ENCODE data around the gene ENDOU. TPM values are rescaled to one million over a fixed set of nuclear protein-coding genes. Genes with fewer than 3 reads are reported as not detected.

Gene ENDOU
- total and polyA plus RNA-seq, 2 experiments from 2014 or later = 0.24 to 1.3 TPM

DNA sequence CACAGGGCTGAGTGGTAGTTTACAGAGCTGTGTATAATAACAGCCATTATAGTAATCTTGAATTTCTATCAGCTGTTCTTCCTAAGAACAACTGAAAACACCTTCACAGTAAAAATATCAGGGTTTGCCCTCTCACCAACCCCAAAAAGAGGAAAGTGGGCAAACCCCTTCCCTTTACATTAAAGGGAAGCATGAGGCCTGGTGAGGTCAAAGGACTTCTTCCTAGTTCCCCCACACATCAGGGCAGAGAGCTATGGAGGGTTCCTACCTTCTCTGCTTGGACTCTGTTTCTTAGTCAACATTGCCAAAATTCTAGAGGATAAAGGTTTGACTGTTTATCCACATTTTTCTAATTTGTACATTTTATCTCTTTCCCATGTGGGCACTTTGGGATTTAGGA, 15.0 kb downstream of the ENDOU start:
- Histone ChIP-seq H3K36me3 (no peaks in the 10 kb centered on the region), H3K27me3 (no peaks in the 10 kb centered on the region), H3K4me1 (ENCODE audit: low read depth) (peaks cover 14% of the 10 kb centered on the region), H3K9me3 (ENCODE audit: low read depth) (no peaks in the 10 kb centered on the region), H3K4me3 (no peak overlapping the region), H3K27ac (no peak overlapping the region)
- TF ChIP-seq, protein P1, sequence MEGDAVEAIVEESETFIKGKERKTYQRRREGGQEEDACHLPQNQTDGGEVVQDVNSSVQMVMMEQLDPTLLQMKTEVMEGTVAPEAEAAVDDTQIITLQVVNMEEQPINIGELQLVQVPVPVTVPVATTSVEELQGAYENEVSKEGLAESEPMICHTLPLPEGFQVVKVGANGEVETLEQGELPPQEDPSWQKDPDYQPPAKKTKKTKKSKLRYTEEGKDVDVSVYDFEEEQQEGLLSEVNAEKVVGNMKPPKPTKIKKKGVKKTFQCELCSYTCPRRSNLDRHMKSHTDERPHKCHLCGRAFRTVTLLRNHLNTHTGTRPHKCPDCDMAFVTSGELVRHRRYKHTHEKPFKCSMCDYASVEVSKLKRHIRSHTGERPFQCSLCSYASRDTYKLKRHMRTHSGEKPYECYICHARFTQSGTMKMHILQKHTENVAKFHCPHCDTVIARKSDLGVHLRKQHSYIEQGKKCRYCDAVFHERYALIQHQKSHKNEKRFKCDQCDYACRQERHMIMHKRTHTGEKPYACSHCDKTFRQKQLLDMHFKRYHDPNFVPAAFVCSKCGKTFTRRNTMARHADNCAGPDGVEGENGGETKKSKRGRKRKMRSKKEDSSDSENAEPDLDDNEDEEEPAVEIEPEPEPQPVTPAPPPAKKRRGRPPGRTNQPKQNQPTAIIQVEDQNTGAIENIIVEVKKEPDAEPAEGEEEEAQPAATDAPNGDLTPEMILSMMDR (IDR thresholded peaks at IDR 0.05; ENCODE audit: low read depth, low read length) = no peak
- DNase-seq (ENCODE audit: low read depth in 1 of 2, low spot score in 1 of 2) = no peak

DNA sequence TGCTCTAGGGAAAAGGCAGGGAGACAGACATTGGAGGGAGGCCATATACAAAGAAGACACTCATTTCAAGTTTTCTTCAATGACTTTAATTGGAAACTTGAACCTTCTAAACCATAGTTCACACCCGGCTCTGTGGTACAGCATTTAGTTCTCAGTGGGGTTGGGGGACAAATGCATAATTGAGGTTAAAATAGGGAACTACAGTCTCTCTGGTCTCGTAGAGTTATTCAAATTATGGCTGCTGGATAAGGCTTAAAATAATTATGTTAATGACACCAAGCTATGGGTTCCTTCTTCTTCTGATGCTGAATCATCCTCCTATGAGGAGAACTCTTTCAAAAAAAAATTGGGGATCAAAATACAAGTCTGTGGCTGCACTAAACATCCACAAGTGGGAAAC, 15.6 kb downstream of the ENDOU start:
- Histone ChIP-seq H3K4me3 (no peak overlapping the region), H3K9me3 (ENCODE audit: low read depth) (no peaks in the 10 kb centered on the region), H3K27me3 (no peaks in the 10 kb centered on the region), H3K4me1 (ENCODE audit: low read depth) (peaks cover 18% of the 10 kb centered on the region), H3K36me3 (no peaks in the 10 kb centered on the region), H3K27ac (no peak overlapping the region)
- DNase-seq (ENCODE audit: low read depth in 1 of 2, low spot score in 1 of 2) = no peak
- TF ChIP-seq, protein P1 (IDR thresholded peaks at IDR 0.05; ENCODE audit: low read depth, low read length) = no peak

DNA sequence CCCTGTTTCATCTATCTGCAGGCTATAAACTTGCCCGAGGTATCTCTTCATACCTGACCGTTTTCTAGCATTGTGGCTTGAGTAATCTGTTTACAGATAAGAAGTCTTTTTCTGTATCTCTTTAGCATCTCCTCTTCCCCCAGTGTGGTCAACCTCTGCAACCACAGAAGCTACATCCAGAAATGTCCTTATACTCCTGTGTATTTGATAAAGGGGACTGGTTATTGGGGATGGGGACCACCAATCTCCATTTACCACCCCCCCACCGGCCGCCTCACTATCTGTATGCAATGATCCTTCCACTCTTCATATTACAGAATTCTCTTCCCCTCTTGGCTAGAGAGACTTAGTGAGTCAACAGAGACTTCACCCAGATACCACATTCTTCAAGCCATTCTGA, 16.1 kb downstream of the ENDOU start:
- H3K36me3 ChIP-seq = no peaks in the 10 kb centered on the region
- DNase-seq (ENCODE audit: low read depth in 1 of 2, low spot score in 1 of 2) = no peak
- peaks cover 18% of the 10 kb centered on the region for H3K4me1 ChIP-seq (ENCODE audit: low read depth)
- no peaks in the 10 kb centered on the region for H3K27me3 ChIP-seq
- no peaks in the 10 kb centered on the region for H3K9me3 ChIP-seq (ENCODE audit: low read depth)
- TF ChIP-seq, protein P1 (IDR thresholded peaks at IDR 0.05; ENCODE audit: low read depth, low read length) = no peak
- H3K4me3 ChIP-seq = no peak overlapping the region
- no peak overlapping the region for H3K27ac ChIP-seq

DNA sequence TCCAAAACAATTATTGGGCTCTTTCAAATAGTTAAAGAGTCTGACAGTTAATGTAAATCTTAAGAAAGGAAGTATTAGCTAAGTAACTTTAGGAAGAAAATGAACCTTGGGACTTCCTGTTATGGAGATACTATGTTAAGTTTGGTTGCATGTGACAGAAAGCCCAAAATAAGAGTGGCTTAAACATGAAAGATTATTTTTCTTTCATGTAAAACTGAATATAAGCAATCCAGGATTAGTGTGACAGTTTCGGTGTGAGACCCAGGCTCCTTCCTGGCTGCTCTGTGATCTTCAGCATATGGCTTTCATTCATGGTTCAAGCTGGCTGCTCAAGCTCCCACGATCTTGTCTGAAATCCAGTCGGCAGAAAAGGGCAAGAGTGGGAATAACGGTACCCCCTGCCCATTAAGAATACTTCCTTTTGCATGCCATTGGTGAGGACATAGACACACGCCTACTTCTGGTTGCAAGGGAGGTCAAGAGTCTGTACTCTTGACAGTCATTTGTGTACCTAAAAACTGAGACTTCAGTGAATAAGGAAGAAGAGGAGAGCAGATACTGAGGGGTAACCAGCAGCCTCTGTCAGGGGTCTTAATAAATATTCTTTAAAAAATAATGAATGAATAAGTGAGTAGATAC, 17.3 kb downstream of the ENDOU start:
- TF ChIP-seq, protein P1 (IDR thresholded peaks at IDR 0.05; ENCODE audit: low read depth, low read length) = no peak
- Histone ChIP-seq H3K36me3 (no peaks in the 10 kb centered on the region), H3K9me3 (ENCODE audit: low read depth) (no peaks in the 10 kb centered on the region), H3K27ac (no peak overlapping the region), H3K4me3 (no peak overlapping the region), H3K4me1 (ENCODE audit: low read depth) (peaks cover 18% of the 10 kb centered on the region), H3K27me3 (no peaks in the 10 kb centered on the region)
- no peak for DNase-seq (ENCODE audit: low read depth in 1 of 2, low spot score in 1 of 2)

DNA sequence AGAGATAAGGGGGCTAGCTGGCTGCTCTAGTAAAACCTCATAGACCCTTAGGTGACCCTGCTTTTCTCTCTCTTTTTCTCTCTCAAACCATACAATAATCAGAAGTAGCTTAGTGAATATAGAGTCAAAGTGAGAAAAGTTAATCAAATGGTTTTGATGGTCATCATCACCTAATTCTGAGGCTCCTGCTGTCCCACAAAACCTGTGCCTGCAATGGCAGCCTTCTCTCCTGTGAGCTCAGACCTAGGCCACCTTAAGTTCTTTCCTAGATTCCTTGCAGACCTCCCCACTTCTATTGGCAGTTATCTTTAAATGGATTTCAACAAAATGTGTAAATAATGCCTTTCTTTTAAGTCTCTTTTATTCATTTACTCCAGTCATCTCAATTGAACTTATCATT, 17.9 kb downstream of the ENDOU start:
- Histone ChIP-seq H3K4me1 (ENCODE audit: low read depth) (peaks cover 14% of the 10 kb centered on the region), H3K27me3 (no peaks in the 10 kb centered on the region), H3K4me3 (no peak overlapping the region), H3K36me3 (no peaks in the 10 kb centered on the region), H3K27ac (no peak overlapping the region), H3K9me3 (ENCODE audit: low read depth) (no peaks in the 10 kb centered on the region)
- no peak for DNase-seq (ENCODE audit: low read depth in 1 of 2, low spot score in 1 of 2)
- TF ChIP-seq, protein P1 (IDR thresholded peaks at IDR 0.05; ENCODE audit: low read depth, low read length) = no peak
